VCaP (cell line): ENCODE data around the gene VEZF1.

ENCODE experiments used
- H3K27ac ChIP-seq: fragments of 450-650 bp; 2 replicates; pipeline ENCODE4 v1.5.1; 2017
- TF ChIP-seq, protein P1 (sequence below): fragments of 450-650 bp; conservative IDR thresholded peaks from 2 replicates; pipeline ENCODE4 v1.5.1; 2017; ENCODE audit warnings: mild to moderate bottlenecking, moderate library complexity

The VEZF1 gene

DNA sequence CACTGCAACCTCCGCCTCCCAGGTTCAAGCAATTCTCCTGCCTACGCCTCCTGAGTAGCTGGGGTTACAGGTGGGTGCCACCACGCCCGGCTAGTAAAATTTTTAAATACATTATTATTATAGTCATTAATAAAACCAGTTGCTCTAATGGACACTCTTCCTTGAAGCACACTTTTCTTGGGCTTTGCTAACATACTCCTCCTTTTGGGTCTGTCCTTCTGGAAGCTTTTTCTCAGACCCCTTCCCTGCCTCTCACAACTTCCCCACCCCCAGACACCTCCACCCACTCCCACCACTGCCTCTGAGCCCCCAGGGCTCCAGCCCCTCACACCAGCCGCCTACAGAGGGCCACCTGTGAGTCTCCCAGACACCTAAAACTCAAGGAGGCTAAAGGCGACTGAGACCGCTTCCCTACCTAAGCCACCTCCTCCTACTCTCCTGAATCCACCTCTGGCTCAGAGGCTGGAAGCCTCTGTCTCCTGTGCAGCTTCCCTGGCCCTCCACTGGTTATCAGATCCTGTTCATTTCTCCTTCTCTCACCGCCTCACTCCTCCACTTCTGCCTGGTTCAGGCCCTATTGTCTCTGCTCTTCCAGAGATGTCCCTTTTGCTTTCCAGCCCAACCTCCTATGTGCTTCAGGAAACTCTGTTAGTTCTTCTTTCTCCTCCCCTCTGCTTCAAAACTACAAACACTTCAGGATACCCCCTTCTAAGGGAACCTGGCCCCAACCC lies 30.8 kb downstream of the VEZF1 start:
- no peak overlapping the region for H3K27ac ChIP-seq
- TF ChIP-seq, protein P1, sequence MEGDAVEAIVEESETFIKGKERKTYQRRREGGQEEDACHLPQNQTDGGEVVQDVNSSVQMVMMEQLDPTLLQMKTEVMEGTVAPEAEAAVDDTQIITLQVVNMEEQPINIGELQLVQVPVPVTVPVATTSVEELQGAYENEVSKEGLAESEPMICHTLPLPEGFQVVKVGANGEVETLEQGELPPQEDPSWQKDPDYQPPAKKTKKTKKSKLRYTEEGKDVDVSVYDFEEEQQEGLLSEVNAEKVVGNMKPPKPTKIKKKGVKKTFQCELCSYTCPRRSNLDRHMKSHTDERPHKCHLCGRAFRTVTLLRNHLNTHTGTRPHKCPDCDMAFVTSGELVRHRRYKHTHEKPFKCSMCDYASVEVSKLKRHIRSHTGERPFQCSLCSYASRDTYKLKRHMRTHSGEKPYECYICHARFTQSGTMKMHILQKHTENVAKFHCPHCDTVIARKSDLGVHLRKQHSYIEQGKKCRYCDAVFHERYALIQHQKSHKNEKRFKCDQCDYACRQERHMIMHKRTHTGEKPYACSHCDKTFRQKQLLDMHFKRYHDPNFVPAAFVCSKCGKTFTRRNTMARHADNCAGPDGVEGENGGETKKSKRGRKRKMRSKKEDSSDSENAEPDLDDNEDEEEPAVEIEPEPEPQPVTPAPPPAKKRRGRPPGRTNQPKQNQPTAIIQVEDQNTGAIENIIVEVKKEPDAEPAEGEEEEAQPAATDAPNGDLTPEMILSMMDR = no peak

DNA sequence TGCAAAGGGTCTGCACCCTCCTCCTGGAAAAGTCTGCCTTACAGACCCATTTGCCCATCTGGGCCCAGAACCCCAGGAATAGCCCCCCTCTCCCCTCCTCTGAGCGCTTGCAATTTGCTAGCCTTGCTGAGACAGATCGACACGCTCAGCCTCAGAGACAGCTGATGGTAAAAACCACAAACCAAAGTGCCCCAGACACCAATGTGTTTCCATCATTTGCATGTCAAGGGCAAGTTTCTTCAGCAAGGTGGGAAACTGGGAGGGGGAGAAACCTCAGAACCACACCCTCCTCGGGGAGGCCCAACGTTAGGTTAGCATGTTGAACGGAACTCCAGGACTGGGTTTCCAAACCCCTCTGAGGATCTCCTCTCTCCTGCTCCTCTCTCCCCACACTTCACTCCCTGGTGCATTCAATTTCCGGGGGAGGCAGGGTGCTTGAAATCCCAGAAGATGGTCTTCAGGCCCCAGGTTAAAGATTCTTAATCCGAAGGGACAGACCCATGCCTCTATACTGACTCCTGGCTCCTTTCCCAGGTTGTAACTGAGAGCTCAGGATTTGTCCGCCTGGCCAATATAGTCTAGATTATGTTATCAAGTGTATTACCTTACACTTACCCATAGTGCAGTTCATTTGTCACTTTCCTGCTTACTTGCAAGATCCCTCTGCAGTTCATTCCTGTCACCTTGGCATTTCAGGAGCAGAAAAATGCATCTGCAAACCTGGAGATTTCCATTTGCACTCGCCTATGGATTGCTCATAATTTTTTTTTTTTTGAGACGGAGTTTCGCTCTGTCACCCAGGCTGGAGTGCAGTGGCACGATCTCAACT lies 31.5 kb downstream of the VEZF1 start:
- TF ChIP-seq, protein P1 = no peak

DNA sequence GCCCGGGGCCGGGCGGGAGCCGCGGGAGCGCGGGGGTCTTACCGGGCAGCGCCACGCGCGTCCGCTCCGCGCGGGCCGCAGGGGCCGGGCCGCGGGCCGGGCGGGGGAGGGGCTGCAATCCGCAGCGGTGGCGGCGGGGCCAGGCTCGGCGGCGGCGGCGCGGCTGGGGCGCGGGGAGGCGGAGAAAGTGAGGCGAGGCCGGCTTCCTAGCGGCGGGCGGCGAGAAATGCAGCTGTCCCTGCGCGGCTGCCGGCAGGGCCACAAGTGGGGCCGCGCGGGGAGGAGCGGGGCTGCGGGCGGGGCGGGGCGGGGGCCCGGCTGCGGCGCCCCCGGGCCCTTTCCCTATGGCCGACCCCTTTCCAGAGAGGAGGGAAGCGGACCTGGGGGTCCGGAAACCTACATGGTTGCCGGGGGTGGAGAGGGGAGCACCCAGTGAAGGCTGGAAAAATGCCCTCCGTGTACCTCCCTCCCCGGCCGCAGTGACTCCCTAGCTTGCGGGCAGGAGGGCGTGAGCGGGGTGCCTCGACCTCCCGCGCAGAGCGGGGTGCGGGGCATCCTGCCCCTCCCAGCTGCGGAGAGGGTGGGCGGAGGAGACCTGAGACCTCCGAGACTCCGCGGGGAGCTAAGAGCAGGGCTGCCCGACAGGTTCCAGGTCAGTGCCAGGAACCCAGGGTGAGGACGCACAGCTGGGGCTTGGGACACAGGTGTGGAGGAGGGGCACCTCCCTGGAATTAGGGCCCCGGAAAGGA lies 32.7 kb downstream of the VEZF1 start, which contains the start of gene CUEDC1:
Gene CUEDC1, minus strand, starts transcription at position 230 of the 749 bp plus-strand sequence. CDS start 69,848 bp downstream, outside the sequence.
- H3K27ac ChIP-seq = peak within 1 kb of the TSS; percentile 73; the same call in 1 of the 2 replicates
- TF ChIP-seq, protein P1 = peak; percentile 67

More for the DNA sequence above, 31.5 kb downstream of the VEZF1 start:
- H3K27ac ChIP-seq = no peak overlapping the region

DNA sequence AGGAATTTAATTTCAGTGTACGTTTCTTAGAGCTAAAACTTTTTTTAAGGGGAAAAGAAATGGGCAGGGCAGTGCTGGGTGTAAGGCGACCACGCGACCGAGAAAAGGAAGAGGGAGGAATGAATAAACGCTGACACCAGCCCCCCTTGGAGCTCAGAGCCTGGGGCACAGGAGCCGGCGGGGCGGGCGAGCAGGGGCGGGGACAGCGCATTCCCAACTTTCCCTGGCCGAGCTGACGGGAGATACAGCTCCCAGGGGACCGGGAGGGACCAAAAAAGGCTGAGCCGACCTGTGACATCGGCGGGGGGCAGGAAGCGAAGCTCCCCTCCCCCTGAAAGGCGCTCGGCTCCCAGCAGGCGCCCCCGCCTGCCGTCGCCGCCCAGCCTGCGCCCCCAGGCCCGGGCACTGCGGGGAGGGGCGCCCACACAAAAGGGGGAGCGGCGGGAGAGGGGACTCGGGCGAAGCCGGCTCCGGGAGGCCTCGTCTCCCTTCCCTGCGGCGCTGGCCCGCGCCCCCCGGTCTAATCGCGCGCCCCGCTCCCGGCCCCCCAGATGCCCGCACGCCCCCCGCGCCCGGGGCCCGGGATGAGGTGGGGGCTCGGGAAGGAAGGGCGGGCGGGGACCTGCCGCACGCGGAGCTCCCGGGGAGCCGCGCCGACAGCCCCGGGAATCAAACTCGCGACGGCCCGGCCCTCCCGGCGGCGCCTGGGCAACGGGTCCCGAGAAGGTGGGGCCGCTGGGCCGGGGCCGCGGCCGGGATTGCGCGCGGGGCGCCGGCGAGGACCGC lies 33.5 kb downstream of the VEZF1 start:
- TF ChIP-seq, protein P1 = no peak
- peak overlapping the region; percentile 73; the same call in 1 of the 2 replicates for H3K27ac ChIP-seq

DNA sequence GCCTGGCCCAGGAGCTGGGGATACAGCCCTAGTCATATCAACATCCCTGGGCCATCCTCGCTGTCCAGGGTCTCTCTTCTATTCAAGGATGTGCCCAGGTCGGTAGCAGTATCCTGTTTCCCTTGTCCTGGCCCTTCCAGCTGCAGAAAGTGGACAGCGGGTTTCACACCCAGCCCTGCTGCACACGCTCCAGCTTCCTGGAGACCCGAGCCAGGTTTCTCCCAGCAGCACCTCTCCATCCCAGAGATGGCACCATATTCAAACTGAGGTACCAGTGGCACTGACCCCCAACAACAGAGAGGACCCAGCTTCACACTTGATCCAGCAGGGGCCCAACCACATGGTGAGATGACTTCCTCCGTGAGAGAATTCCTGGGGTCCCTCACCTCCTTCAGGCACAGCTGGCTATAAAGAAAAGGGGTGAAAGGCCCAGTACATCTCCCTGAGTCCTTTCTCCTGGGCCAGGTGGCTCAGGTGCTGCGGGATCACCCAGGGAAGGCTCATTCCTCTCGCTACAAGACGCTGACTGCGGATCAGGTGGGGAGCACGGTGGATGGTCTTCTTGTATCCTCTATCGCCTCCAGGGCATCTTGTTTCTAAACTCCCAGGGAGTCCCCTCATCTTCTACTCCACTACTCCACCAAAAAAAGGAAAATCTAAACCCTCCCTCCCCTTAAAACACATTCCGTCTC lies 34.2 kb downstream of the VEZF1 start:
- H3K27ac ChIP-seq = no peak overlapping the region
- TF ChIP-seq, protein P1 = no peak

DNA sequence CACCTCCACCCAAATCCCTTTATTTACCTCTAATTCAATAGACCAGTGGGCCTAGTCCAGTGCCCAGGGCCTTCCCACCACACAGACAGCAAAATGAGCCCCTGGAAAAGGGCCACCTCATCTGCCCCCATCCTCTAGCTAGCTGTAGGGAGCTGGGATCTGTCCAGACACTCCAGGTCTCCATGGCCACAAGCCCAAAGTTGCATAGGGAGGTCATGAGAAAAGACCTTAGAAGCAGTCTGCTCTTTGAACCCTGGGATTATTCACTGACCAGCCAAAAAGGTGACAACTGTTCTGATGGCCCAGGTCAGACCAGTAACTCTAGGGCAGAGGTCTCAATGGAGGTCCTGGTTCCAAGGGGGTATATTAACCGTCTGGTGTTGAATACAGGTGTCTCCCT lies 34.8 kb downstream of the VEZF1 start:
- H3K27ac ChIP-seq = no peak overlapping the region

More for the DNA sequence above, 34.8 kb downstream of the VEZF1 start:
- TF ChIP-seq, protein P1 = no peak
